K562 (cell line): ENCODE measurements around the gene CCSER1. TPM values are rescaled to one million over a fixed set of nuclear protein-coding genes. Genes with fewer than 3 reads are reported as not detected.

Experiments
- ATAC-seq: fragments of 200-7000 bp; cut with Tn5 transposase; 3 replicates; pipeline ENCODE4 v1.9.1; 2020; ENCODE audit warnings: moderate library complexity
- BruUV-seq: library from RNA; stranded (reverse); fragments of 400-500 nt; replicated peaks from 2 replicates; lab custom pipeline; 2021; lab: Mats Ljungman, UMichigan
- CTCF ChIA-PET: fragments of 300-600 bp; formaldehyde crosslinking; extraction: SDS; loops from one replicate; lab custom pipeline; 2021; ENCODE audit warnings: low intra/inter-chr PET ratio; lab: Yijun Ruan, JAX
- POLR2A ChIA-PET: fragments of 300-600, 350-650 bp; sonication (Branson Sonifier 250); formaldehyde crosslinking; extraction: SDS; loops from one replicate; lab custom pipeline; 2021; ENCODE audit warnings: antibody characterized with exemption, inconsistent platforms; lab: Yijun Ruan, JAX
- DNase-seq, 4 experiments: peaks; one replicate each; pipeline versions ENCODE4 v3.0.0 to v3.0.0-alpha.2; 2011 to 2018; ENCODE audit warnings: low spot score in 3 of 4, mixed read lengths in 3 of 4; ENCODE audit errors: extremely low read depth in 1 of 4
- FAIRE-seq: peaks from 2 replicates; lab custom pipeline; 2011; peaks lifted over from hg19 to GRCh38; lab: Jason Lieb, UNC
- H2AFZ ChIP-seq: 2 replicates; pipeline ENCODE4 v1.6.0; 2011; ENCODE audit warnings: low read depth, low read length, control low read depth, inconsistent platforms
- H3K27ac ChIP-seq: fragments of 200-600 bp; 3 replicates; pipeline ENCODE4 v1.8.0; 2011; ENCODE audit warnings: low read depth, mild to moderate bottlenecking, control low read depth, inconsistent platforms, low read length, moderate library complexity, mixed read lengths; ENCODE audit errors: extremely low read depth
- H3K27me3 ChIP-seq, 2 experiments: fragments of 300-600 bp in 1 of 2; 2 replicates in 1 of 2; 3 replicates in 1 of 2; pipeline versions ENCODE4 v1.6.0 to v1.8.0; 2011; ENCODE audit warnings: inconsistent platforms in 2 of 2, low read length in 2 of 2, mild to moderate bottlenecking in 1 of 2, mixed read lengths in 1 of 2, moderate library complexity in 1 of 2; ENCODE audit not compliant: control insufficient read depth in 2 of 2, insufficient read depth in 2 of 2
- H3K36me3 ChIP-seq: fragments of 300-600 bp; 3 replicates; pipeline ENCODE4 v1.8.0; 2011; ENCODE audit warnings: mild to moderate bottlenecking, low read length, inconsistent platforms; ENCODE audit not compliant: control insufficient read depth, insufficient read depth
- H3K4me1 ChIP-seq, 2 experiments: fragments of 200-600 bp in 1 of 2; replicated peaks in 1 of 2; 2 replicates in 1 of 2; 3 replicates in 1 of 2; pipeline versions ENCODE4 v1.5.1 to v1.8.0; 2011; ENCODE audit warnings: inconsistent platforms in 2 of 2, low read length in 2 of 2, mild to moderate bottlenecking in 1 of 2, mixed read lengths in 1 of 2, moderate library complexity in 1 of 2; ENCODE audit not compliant: control insufficient read depth in 2 of 2, insufficient read depth in 2 of 2
- H3K4me2 ChIP-seq: 2 replicates; pipeline ENCODE4 v1.6.1; 2011; ENCODE audit warnings: low read length, control low read depth, inconsistent platforms, mixed read lengths; ENCODE audit not compliant: insufficient read depth
- H3K4me3 ChIP-seq: fragments of 200-600 bp; sonication (generic), shearing (Covaris generic); 2 replicates; pipeline ENCODE4 v1.5.1; 2016; ENCODE audit warnings: control low read depth, inconsistent platforms
- H3K79me2 ChIP-seq: fragments of 200-600 bp; 3 replicates; pipeline ENCODE4 v1.8.0; 2011; ENCODE audit warnings: low read length, inconsistent platforms; ENCODE audit not compliant: control insufficient read depth, insufficient read depth
- H3K9ac ChIP-seq, 2 experiments: 2 replicates each; pipeline versions ENCODE4 v1.6.0 to v1.6.1; 2011; ENCODE audit warnings: low read depth in 2 of 2, low read length in 2 of 2, control low read depth in 1 of 2, inconsistent platforms in 1 of 2, mild to moderate bottlenecking in 1 of 2, mixed read lengths in 1 of 2; ENCODE audit not compliant: insufficient read depth in 1 of 2
- H3K9me1 ChIP-seq: one replicate; pipeline ENCODE4 v1.6.0; 2011; ENCODE audit warnings: inconsistent platforms, mild to moderate bottlenecking, low read length, moderate library complexity; ENCODE audit not compliant: control insufficient read depth, insufficient read depth
- H3K9me3 ChIP-seq: replicated peaks from 2 replicates; pipeline ENCODE4 v1.5.1; 2011; ENCODE audit warnings: low read depth, low read length, inconsistent platforms; ENCODE audit not compliant: control insufficient read depth, insufficient read depth
- H4K20me1 ChIP-seq: replicated peaks from 2 replicates; pipeline ENCODE4 v1.6.1; 2011; ENCODE audit warnings: low read length, inconsistent platforms, mixed read lengths; ENCODE audit not compliant: control insufficient read depth, insufficient read depth
- CAMTA2 ChIP-seq: fragments of 250-450 bp; sonication (Bioruptor Pico); conservative IDR thresholded peaks from 2 replicates; pipeline ENCODE4 v1.5.1; 2022
- CEBPG ChIP-seq, 3 experiments: fragments of 200-800 bp in 1 of 3; sonication (Bioruptor generic) in 1 of 3; sonication (generic) in 1 of 3; formaldehyde crosslinking in 1 of 3; IDR thresholded peaks in 2 of 3; conservative IDR thresholded peaks in 1 of 3; 2 replicates each; pipeline versions ENCODE4 v1.6.1 to v1.8.0; 2016 to 2022; ENCODE audit warnings: missing compliant biosample characterization in 2 of 3, missing genetic modification characterization in 2 of 3, mild to moderate bottlenecking in 1 of 3, missing genetic modification reagents in 1 of 3
- EZH2 ChIP-seq: IDR thresholded peaks from 2 replicates; pipeline ENCODE4 v1.6.1; 2012; ENCODE audit warnings: low read depth, mild to moderate bottlenecking, inconsistent platforms, low read length, borderline replicate concordance
- PYGO2 ChIP-seq: fragments of 450-650 bp; IDR thresholded peaks from 2 replicates; pipeline ENCODE4 v1.6.1; 2016; ENCODE audit warnings: mild to moderate bottlenecking, missing genetic modification characterization, moderate library complexity, missing compliant biosample characterization
- SETDB1 ChIP-seq: IDR thresholded peaks from one replicate; pipeline ENCODE4 v1.6.1; 2012; ENCODE audit warnings: low read length, control low read depth, inconsistent platforms
- SMC3 ChIP-seq: conservative IDR thresholded peaks from 2 replicates; pipeline ENCODE4 v1.6.1; 2011; ENCODE audit warnings: low read depth, low read length, improper control_type of control experiment; ENCODE audit not compliant: insufficient read depth
- SP2 ChIP-seq: IDR thresholded peaks from 2 replicates; pipeline ENCODE4 v1.6.1; 2011; ENCODE audit warnings: mild to moderate bottlenecking, low read depth, low read length, moderate library complexity; ENCODE audit not compliant: poor library complexity, severe bottlenecking; ENCODE audit errors: extremely low read depth
- XRCC4 ChIP-seq: IDR thresholded peaks from one replicate; pipeline ENCODE4 v1.6.1; 2011; ENCODE audit not compliant: insufficient read depth, insufficient read length; ENCODE audit errors: extremely low read depth
- ZNF212 ChIP-seq: fragments of 450-650 bp; formaldehyde crosslinking; IDR thresholded peaks from 2 replicates; pipeline ENCODE4 v1.4.0; 2020; ENCODE audit warnings: mild to moderate bottlenecking
- ZNF224 ChIP-seq: sonication (generic); formaldehyde crosslinking; IDR thresholded peaks from 2 replicates; pipeline ENCODE4 v1.8.0; 2022; ENCODE audit warnings: mild to moderate bottlenecking, missing genetic modification reagents
- ZNF263 ChIP-seq: sonication (generic); formaldehyde crosslinking; IDR thresholded peaks from 2 replicates; pipeline ENCODE4 v1.8.0; 2022; ENCODE audit warnings: mild to moderate bottlenecking, missing genetic modification reagents, borderline replicate concordance
- ZNF274 ChIP-seq: IDR thresholded peaks from 2 replicates; pipeline ENCODE4 v1.6.1; 2011; ENCODE audit warnings: low read depth, mild to moderate bottlenecking, low read length, moderate library complexity, borderline replicate concordance
- ZNF785 ChIP-seq: fragments of 250-450 bp; sonication (Bioruptor Pico); IDR thresholded peaks from 2 replicates; pipeline ENCODE4 v1.4.0; 2020; ENCODE audit warnings: mild to moderate bottlenecking
- WGBS: fragments of 100-300 bp; shearing (Covaris generic); methylation state at CpG from one replicate; pipeline ENCODE4 v1.1.6; 2016; ENCODE audit warnings: low coverage, mixed read lengths; ENCODE audit not compliant: insufficient coverage; ENCODE audit errors: missing lambda C conversion rate; 5-methylcytosine and 5-hydroxymethylcytosine counted together
- in situ Hi-C: fragments of 300-500 bp; cut with MboI; formaldehyde crosslinking; loops from 4 replicates; pipeline ENCODE4 v1.15.0; 2018; ENCODE audit warnings: inconsistent platforms, mixed read lengths
- intact Hi-C: fragments of 100-400 bp; cut with micrococcal nuclease; formaldehyde crosslinking; loops from 2 replicates; pipeline ENCODE4 v1.14.2; 2022
- polyA plus RNA-seq, 8 experiments: library from polyadenylated mRNA; depleted of rRNA in 4 of 8; stranded (reverse) in 5 of 8; unstranded in 3 of 8; fragments of >200 nt; fragmentation: Nextera tagmentation in 2 of 8; fragmentation: Illumina TruSeq in 1 of 8; extraction: Ambion mirVana in 2 of 8; extraction: Trizol in 1 of 8; gene quantifications; 2 replicates each; pipeline versions ENCODE4 v1.2.1 to v1.2.3, GENCODE V29; 2011 to 2014; ENCODE audit warnings: inconsistent platforms in 1 of 8, missing spikeins in 1 of 8
- total RNA-seq, 7 experiments: library from RNA; depleted of rRNA in 6 of 7; stranded (reverse); fragments of >200 nt in 6 of 7; fragmentation: Illumina TruSeq in 2 of 7; extraction: Trizol in 2 of 7; gene quantifications; 2 replicates each; pipeline versions ENCODE4 v1.2.1 to v1.2.3, GENCODE V29; 2011 to 2021; ENCODE audit warnings: low replicate concordance in 1 of 7
- TF ChIP-seq, protein P1 (sequence below), 3 experiments: fragments of 200-800 bp in 1 of 3; sonication (Bioruptor generic) in 1 of 3; sonication (generic) in 1 of 3; formaldehyde crosslinking in 1 of 3; IDR thresholded peaks; 2 replicates each; pipeline versions ENCODE4 v1.6.1 to v1.8.0; 2016 to 2022; ENCODE audit warnings: mild to moderate bottlenecking in 2 of 3, missing compliant biosample characterization in 2 of 3, missing genetic modification characterization in 2 of 3, missing genetic modification reagents in 1 of 3
- TF ChIP-seq, protein P2 (sequence below): sonication (generic); formaldehyde crosslinking; IDR thresholded peaks from 2 replicates; pipeline ENCODE4 v1.8.0; 2022; ENCODE audit warnings: mild to moderate bottlenecking, missing genetic modification reagents, borderline replicate concordance
- TF ChIP-seq, protein P3 (sequence below): fragments of 250-450 bp; sonication (Bioruptor Pico); IDR thresholded peaks from 2 replicates; pipeline ENCODE4 v1.5.0; 2020; ENCODE audit warnings: mild to moderate bottlenecking, borderline replicate concordance

CCSER1 gene
- total and polyA plus RNA-seq, 9 of the 15 experiments (the other 6 are each of a cell fraction or from before 2014, with no cell fraction given) = not detected

DNA sequence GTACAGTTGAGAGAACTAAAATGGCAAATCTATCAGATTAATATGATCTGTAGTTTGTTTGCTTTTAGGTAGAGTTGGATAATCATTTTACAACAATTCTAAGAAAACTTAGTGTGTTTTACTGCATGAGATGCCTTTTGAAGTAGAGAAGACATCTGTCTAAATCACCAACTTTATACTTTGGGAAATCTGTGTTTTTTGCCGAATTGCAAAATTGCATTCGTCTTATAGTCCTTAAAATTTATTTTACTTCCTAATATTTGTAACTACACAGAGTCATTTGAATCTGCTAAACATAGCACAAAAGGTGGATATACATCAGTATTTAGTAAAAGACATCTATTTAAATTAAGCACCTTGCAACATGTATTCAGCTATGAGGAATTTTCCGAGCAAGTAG is 100.0 kb downstream of the CCSER1 start:
- ChIA-PET CTCF (no interaction called here), POLR2A (no interaction called here)
- no peak overlapping the region for H3K4me3 ChIP-seq
- no peak overlapping the region for H3K9ac ChIP-seq
- H3K27ac ChIP-seq = no peak overlapping the region
- no peaks in the 10 kb centered on the region for H3K9me1 ChIP-seq
- H3K4me1 ChIP-seq = no peaks in the 10 kb centered on the region
- no peaks in the 10 kb centered on the region for H3K79me2 ChIP-seq
- DNase-seq (no peak), FAIRE-seq (no peak), ATAC-seq (no peak)
- H3K27me3 ChIP-seq = no peaks in the 10 kb centered on the region
- H4K20me1 ChIP-seq = no peaks in the 10 kb centered on the region
- TF ChIP-seq SP2 (no peak), SETDB1 (no peak), SMC3 (no peak), ZNF263 (CRISPR knock-in tag) (no peak), ZNF274 (no peak), EZH2 (no peak), PYGO2 (tag) (no peak), XRCC4 (no peak), CAMTA2 (CRISPR knock-in tag) (no peak), ZNF212 (no peak), ZNF224 (no peak), ZNF785 (CRISPR knock-in tag) (no peak), CEBPG (CRISPR knock-in tag; IDR thresholded peaks at IDR 0.05) (no peak), CEBPG (tag; conservative IDR thresholded peaks at IDR 0.05 in 1 of 2, IDR thresholded peaks at IDR 0.05 in 1 of 2) (no peak)
- TF ChIP-seq, protein P1, sequence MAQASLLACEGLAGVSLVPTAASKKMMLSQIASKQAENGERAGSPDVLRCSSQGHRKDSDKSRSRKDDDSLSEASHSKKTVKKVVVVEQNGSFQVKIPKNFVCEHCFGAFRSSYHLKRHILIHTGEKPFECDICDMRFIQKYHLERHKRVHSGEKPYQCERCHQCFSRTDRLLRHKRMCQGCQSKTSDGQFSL (CRISPR knock-in tag; IDR thresholded peaks at IDR 0.05) = no peak
- TF ChIP-seq, protein P1 (tag; IDR thresholded peaks at IDR 0.05) = no peak
- TF ChIP-seq, protein P2, sequence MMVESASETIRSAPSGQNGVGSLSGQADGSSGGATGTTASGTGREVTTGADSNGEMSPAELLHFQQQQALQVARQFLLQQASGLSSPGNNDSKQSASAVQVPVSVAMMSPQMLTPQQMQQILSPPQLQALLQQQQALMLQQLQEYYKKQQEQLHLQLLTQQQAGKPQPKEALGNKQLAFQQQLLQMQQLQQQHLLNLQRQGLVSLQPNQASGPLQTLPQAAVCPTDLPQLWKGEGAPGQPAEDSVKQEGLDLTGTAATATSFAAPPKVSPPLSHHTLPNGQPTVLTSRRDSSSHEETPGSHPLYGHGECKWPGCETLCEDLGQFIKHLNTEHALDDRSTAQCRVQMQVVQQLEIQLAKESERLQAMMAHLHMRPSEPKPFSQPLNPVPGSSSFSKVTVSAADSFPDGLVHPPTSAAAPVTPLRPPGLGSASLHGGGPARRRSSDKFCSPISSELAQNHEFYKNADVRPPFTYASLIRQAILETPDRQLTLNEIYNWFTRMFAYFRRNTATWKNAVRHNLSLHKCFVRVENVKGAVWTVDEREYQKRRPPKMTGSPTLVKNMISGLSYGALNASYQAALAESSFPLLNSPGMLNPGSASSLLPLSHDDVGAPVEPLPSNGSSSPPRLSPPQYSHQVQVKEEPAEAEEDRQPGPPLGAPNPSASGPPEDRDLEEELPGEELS (CRISPR knock-in tag) = no peak
- TF ChIP-seq, protein P3, sequence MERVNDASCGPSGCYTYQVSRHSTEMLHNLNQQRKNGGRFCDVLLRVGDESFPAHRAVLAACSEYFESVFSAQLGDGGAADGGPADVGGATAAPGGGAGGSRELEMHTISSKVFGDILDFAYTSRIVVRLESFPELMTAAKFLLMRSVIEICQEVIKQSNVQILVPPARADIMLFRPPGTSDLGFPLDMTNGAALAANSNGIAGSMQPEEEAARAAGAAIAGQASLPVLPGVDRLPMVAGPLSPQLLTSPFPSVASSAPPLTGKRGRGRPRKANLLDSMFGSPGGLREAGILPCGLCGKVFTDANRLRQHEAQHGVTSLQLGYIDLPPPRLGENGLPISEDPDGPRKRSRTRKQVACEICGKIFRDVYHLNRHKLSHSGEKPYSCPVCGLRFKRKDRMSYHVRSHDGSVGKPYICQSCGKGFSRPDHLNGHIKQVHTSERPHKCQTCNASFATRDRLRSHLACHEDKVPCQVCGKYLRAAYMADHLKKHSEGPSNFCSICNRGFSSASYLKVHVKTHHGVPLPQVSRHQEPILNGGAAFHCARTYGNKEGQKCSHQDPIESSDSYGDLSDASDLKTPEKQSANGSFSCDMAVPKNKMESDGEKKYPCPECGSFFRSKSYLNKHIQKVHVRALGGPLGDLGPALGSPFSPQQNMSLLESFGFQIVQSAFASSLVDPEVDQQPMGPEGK (CRISPR knock-in tag) = no peak
- 2% methylated on average over 3 of the region's 3 CpGs for WGBS
- H3K9me3 ChIP-seq = no peaks in the 10 kb centered on the region
- BruUV-seq = no TSS peak
- H3K36me3 ChIP-seq = no peaks in the 10 kb centered on the region
- in situ Hi-C loops = no loop called here
- no peak overlapping the region for H3K4me2 ChIP-seq
- intact Hi-C loops = no loop called here
- H2AFZ ChIP-seq = no peak overlapping the region
